Measurements from ENCODE around the gene MAST4.

DNA sequence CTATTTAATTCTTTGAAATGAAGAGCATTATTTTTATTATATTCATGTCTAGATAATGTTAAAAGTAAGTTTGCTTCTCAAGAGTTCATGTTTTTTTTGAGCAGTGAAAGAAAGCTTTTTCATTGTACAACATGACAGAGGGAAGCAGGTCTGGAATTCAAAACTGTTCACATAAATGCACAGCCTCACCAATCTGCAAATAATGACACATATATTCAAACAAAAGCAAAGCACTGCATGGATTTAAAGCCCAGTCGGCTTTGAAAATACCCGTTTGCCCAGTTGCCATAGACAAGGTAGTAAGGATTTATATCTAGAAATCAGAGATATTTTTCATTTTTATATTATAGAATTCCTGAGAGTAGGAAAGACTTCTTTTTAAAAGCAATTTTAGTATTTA is 398.6 kb downstream of the MAST4 start:
- TF ChIP-seq CTCF (IDR thresholded peaks at IDR 0.05), result no peak
- TF ChIP-seq POLR2A (IDR thresholded peaks at IDR 0.05), result no peak

All from tibial nerve (tissue), 3 donors.